ENCODE data around the gene UTP14C.
"Not testable (repeated sequence)": the region's sequence is repeated elsewhere in the genome, so short reads cannot be mapped to it uniquely, and the experiment has no call there.

UTP14C gene

GRCh38 chr13:51980908-51981307 lies 43.6 kb upstream of the UTP14C start:
- DNase-seq (ENCODE audit: low read depth, low spot score): no peak
- no peak overlapping the region for H3K4me3 ChIP-seq (ENCODE audit: low read depth, low read length)
- ChIA-PET POLR2A (no interaction called here), CTCF (no interaction called here)
- TF ChIP-seq CTCF (IDR thresholded peaks at IDR 0.05; ENCODE audit: insufficient read depth, low read length, missing control alignments): no peak

- H3K4me3 ChIP-seq (ENCODE audit: low read depth, low read length): no peak overlapping the region
- ChIA-PET CTCF (no interaction called here), POLR2A (no interaction called here)
- TF ChIP-seq CTCF (IDR thresholded peaks at IDR 0.05; ENCODE audit: insufficient read depth, low read length, missing control alignments): no peak
- DNase-seq (ENCODE audit: low read depth, low spot score): no peak
These were observed 43.1 kb upstream of the UTP14C start for GRCh38 chr13:51981355-51981754.

GRCh38 chr13:51983292-51983691 lies 41.2 kb upstream of the UTP14C start:
- H3K4me3 ChIP-seq (ENCODE audit: low read depth, low read length); CTCF ChIA-PET: not testable (repeated sequence)

GRCh38 chr13:51984904-51985303 lies 39.6 kb upstream of the UTP14C start:
- DNase-seq (ENCODE audit: low read depth, low spot score); H3K4me3 ChIP-seq (ENCODE audit: low read depth, low read length); POLR2A ChIA-PET: not testable (repeated sequence)
- CTCF ChIA-PET: interaction anchor here (1.3 kb wide), 1 partner anchor 16 kb away, joined by 4 read pairs; no protein-coding TSS in a partner anchor

More at GRCh38 chr13:51983292-51983691, 41.2 kb upstream of the UTP14C start:
- POLR2A ChIA-PET: interaction anchor here (0.6 kb wide), 1 partner anchor 218 kb away, joined by 3 read pairs; no protein-coding TSS in a partner anchor
- not testable (repeated sequence) for DNase-seq (ENCODE audit: low read depth, low spot score)

- ChIA-PET POLR2A (no interaction called here), CTCF (no interaction called here)
These were observed 35.4 kb upstream of the UTP14C start for GRCh38 chr13:51988988-51989618.

GRCh38 chr13:51993713-51994112 lies 30.8 kb upstream of the UTP14C start:
- ChIA-PET CTCF (interaction anchor here (1.0 to 2.9 kb wide), 2 partner anchors 8 to 9 kb away, joined by 3 to 23 read pairs; no protein-coding TSS in a partner anchor), POLR2A (no interaction called here)
- no peak for TF ChIP-seq CTCF (IDR thresholded peaks at IDR 0.05; ENCODE audit: insufficient read depth, low read length, missing control alignments)
- DNase-seq (ENCODE audit: low read depth, low spot score): no peak
- H3K4me3 ChIP-seq (ENCODE audit: low read depth, low read length): no peak overlapping the region

More at GRCh38 chr13:51988988-51989618, 35.4 kb upstream of the UTP14C start:
- TF ChIP-seq CTCF (IDR thresholded peaks at IDR 0.05; ENCODE audit: insufficient read depth, low read length, missing control alignments): no peak
- no peak overlapping the region for H3K4me3 ChIP-seq (ENCODE audit: low read depth, low read length)
- no peak for DNase-seq (ENCODE audit: low read depth, low spot score)

GRCh38 chr13:51995677-51996551 lies 28.6 kb upstream of the UTP14C start:
- CTCF ChIA-PET: no interaction called here

More at GRCh38 chr13:51995677-51996551, 28.6 kb upstream of the UTP14C start:
- TF ChIP-seq CTCF (IDR thresholded peaks at IDR 0.05; ENCODE audit: insufficient read depth, low read length, missing control alignments): no peak
- no peak overlapping the region for H3K4me3 ChIP-seq (ENCODE audit: low read depth, low read length)
- no peak for DNase-seq (ENCODE audit: low read depth, low spot score)
- POLR2A ChIA-PET: no interaction called here
